K562 (cell line): ENCODE data around the gene MLX. TPM values are rescaled to one million over a fixed set of nuclear protein-coding genes. Genes with fewer than 3 reads are reported as not detected.

Experiments used
- ADNP ChIP-seq: fragments of 200-800 bp; sonication (Bioruptor generic); IDR thresholded peaks from 2 replicates; pipeline ENCODE4 v1.6.1; 2016; ENCODE audit warnings: missing genetic modification characterization, missing compliant biosample characterization
- FIP1L1 ChIP-seq: fragments of 200-400 bp; formaldehyde crosslinking; IDR thresholded peaks from 2 replicates; pipeline ENCODE4 v1.6.1; 2018; ENCODE audit warnings: mild to moderate bottlenecking, low read depth, low read length; ENCODE audit not compliant: poor library complexity, severe bottlenecking
- GTF2B ChIP-seq: IDR thresholded peaks from 2 replicates; pipeline ENCODE4 v1.6.1; 2011; ENCODE audit not compliant: insufficient read length; ENCODE audit errors: extremely low read depth
- IFI16 ChIP-seq: fragments of 250-450 bp; sonication (Bioruptor Pico); IDR thresholded peaks from 2 replicates; pipeline ENCODE4 v2.1.2; 2022; ENCODE audit warnings: mild to moderate bottlenecking, inconsistent platforms
- MITF ChIP-seq: IDR thresholded peaks from 2 replicates; pipeline ENCODE4 v1.6.1; 2014; ENCODE audit warnings: antibody characterized with exemption
- NFRKB ChIP-seq: fragments of 450-650 bp; IDR thresholded peaks from 2 replicates; pipeline ENCODE4 v1.6.1; 2016; ENCODE audit warnings: low read depth
- PHB ChIP-seq: fragments of 250-450 bp; sonication (Bioruptor Pico); IDR thresholded peaks from 2 replicates; pipeline ENCODE4 v1.5.0; 2021
- POLR3A ChIP-seq: IDR thresholded peaks from 2 replicates; pipeline ENCODE4 v1.6.1; 2011; ENCODE audit warnings: borderline replicate concordance, mild to moderate bottlenecking, moderate library complexity; ENCODE audit not compliant: insufficient read length, insufficient read depth; ENCODE audit errors: extremely low read depth
- PRPF4 ChIP-seq: fragments of 200-400 bp; formaldehyde crosslinking; IDR thresholded peaks from one replicate; pipeline ENCODE4 v1.6.1; 2017; ENCODE audit warnings: low read length, low read depth, mild to moderate bottlenecking; ENCODE audit not compliant: insufficient read depth, poor library complexity, severe bottlenecking
- RAD21 ChIP-seq, 2 experiments: fragments of 250-450 bp in 1 of 2; fragments of 450-650 bp in 1 of 2; sonication (Bioruptor Pico) in 1 of 2; formaldehyde crosslinking in 1 of 2; IDR thresholded peaks in 1 of 2; conservative IDR thresholded peaks in 1 of 2; 2 replicates each; pipeline versions ENCODE4 v1.4.0 to v1.8.0; 2020 to 2022; ENCODE audit warnings: mild to moderate bottlenecking in 2 of 2, moderate library complexity in 1 of 2
- RCOR1 ChIP-seq, 2 experiments: IDR thresholded peaks; 2 replicates each; pipeline ENCODE4 v1.6.1; 2012; ENCODE audit warnings: low read depth in 2 of 2, low read length in 2 of 2, borderline replicate concordance in 1 of 2, improper control_type of control experiment in 1 of 2
- RNF2 ChIP-seq: sonication (generic); IDR thresholded peaks from 2 replicates; pipeline ENCODE4 v1.6.1; 2016
- SP2 ChIP-seq: IDR thresholded peaks from 2 replicates; pipeline ENCODE4 v1.6.1; 2011; ENCODE audit warnings: mild to moderate bottlenecking, low read depth, low read length, moderate library complexity; ENCODE audit not compliant: poor library complexity, severe bottlenecking; ENCODE audit errors: extremely low read depth
- SREBF1 ChIP-seq: fragments of 150-350 bp; IDR thresholded peaks from 2 replicates; pipeline ENCODE4 v1.6.1; 2014; ENCODE audit warnings: antibody characterized with exemption, low read depth, low read length, borderline replicate concordance
- STAT5A ChIP-seq: IDR thresholded peaks from 2 replicates; pipeline ENCODE4 v1.6.1; 2012; ENCODE audit warnings: low read length, inconsistent platforms, borderline replicate concordance
- TCF3 ChIP-seq: sonication (generic); formaldehyde crosslinking; IDR thresholded peaks from 2 replicates; pipeline ENCODE4 v1.4.0; 2020; ENCODE audit warnings: mild to moderate bottlenecking, missing genetic modification reagents
- ZNF12 ChIP-seq: sonication (generic); formaldehyde crosslinking; IDR thresholded peaks from 2 replicates; pipeline ENCODE4 v1.4.0; 2020; ENCODE audit warnings: mild to moderate bottlenecking, missing genetic modification reagents
- ZNF224 ChIP-seq: sonication (generic); formaldehyde crosslinking; IDR thresholded peaks from 2 replicates; pipeline ENCODE4 v1.8.0; 2022; ENCODE audit warnings: mild to moderate bottlenecking, missing genetic modification reagents
- polyA plus RNA-seq, 8 experiments: library from polyadenylated mRNA; depleted of rRNA in 4 of 8; stranded (reverse) in 5 of 8; unstranded in 3 of 8; fragments of >200 nt; fragmentation: Nextera tagmentation in 2 of 8; fragmentation: Illumina TruSeq in 1 of 8; extraction: Ambion mirVana in 2 of 8; extraction: Trizol in 1 of 8; gene quantifications; 2 replicates each; pipeline versions ENCODE4 v1.2.1 to v1.2.3, GENCODE V29; 2011 to 2014; ENCODE audit warnings: inconsistent platforms in 1 of 8, missing spikeins in 1 of 8
- total RNA-seq, 7 experiments: library from RNA; depleted of rRNA in 6 of 7; stranded (reverse); fragments of >200 nt in 6 of 7; fragmentation: Illumina TruSeq in 2 of 7; extraction: Trizol in 2 of 7; gene quantifications; 2 replicates each; pipeline versions ENCODE4 v1.2.1 to v1.2.3, GENCODE V29; 2011 to 2021; ENCODE audit warnings: low replicate concordance in 1 of 7
- TF ChIP-seq, protein P1 (sequence below): IDR thresholded peaks from 2 replicates; pipeline ENCODE4 v1.6.1; 2012; ENCODE audit warnings: low read depth, low read length, improper control_type of control experiment, borderline replicate concordance

Gene MLX
- total and polyA plus RNA-seq, 9 of the 15 experiments (the other 6 are each of a cell fraction or from before 2014, with no cell fraction given), result 42.9 to 100 (median 58.9) TPM

- TF ChIP-seq RAD21 (CRISPR knock-in tag; conservative IDR thresholded peaks at IDR 0.05 in 1 of 2, IDR thresholded peaks at IDR 0.05 in 1 of 2) (no peak), STAT5A (no peak), PHB (CRISPR knock-in tag) (no peak), RCOR1 (IDR thresholded peaks at IDR 0.05; ENCODE audit: borderline replicate concordance in 1 of 2, low read depth in 2 of 2, low read length in 2 of 2) (no peak; a peak in 1 of 4 replicates), MITF (no peak), SP2 (no peak), ZNF224 (CRISPR knock-in tag) (no peak), SREBF1 (no peak), IFI16 (no peak), ZNF12 (CRISPR knock-in tag) (no peak), NFRKB (no peak), PRPF4 (no peak), POLR3A (no peak), FIP1L1 (no peak), GTF2B (no peak), ADNP (no peak), RNF2 (no peak), TCF3 (no peak)
- TF ChIP-seq, protein P1, sequence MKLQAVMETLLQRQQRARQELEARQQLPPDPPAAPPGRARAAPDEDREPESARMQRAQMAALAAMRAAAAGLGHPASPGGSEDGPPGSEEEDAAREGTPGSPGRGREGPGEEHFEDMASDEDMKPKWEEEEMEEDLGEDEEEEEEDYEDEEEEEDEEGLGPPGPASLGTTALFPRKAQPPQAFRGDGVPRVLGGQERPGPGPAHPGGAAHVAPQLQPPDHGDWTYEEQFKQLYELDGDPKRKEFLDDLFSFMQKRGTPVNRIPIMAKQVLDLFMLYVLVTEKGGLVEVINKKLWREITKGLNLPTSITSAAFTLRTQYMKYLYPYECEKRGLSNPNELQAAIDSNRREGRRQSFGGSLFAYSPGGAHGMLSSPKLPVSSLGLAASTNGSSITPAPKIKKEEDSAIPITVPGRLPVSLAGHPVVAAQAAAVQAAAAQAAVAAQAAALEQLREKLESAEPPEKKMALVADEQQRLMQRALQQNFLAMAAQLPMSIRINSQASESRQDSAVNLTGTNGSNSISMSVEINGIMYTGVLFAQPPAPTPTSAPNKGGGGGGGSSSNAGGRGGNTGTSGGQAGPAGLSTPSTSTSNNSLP, result no peak
- TF ChIP-seq, all 486 proteins: peak for 89
Observed at GRCh38 chr17:42554250-42555121, 12.4 kb upstream of the MLX start (continued).
